ENCODE results near the gene CNEP1R1. TPM values are rescaled to one million over a fixed set of nuclear protein-coding genes. Genes with fewer than 3 reads are reported as not detected.
"Not testable (repeated sequence)": the region's sequence is repeated elsewhere in the genome, so short reads cannot be mapped to it uniquely, and the experiment has no call there.

CNEP1R1 gene
- total RNA-seq, 4 donors from 2014 or later: 11.2 to 18.7 (median 14.2) TPM

DNA sequence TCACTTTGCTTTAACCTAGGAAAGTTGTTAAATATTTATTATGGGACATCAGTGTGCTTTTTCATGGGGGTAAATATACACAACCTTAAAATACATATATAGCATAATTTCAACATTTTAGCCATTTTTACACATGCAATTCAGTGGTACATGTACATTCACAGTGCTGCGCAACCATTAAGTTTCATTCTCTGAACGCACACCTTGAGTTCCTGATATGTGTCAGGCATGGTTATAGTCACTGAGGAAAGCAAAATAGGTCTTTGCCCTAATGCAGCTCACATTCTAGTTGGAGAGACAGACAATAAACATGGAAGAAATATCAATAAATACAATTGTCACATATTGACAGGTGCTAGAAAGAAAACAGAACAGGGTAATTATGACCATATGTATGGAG, 12.8 kb upstream of the CNEP1R1 start:
- no peaks in the 10 kb centered on the region for H3K9me3 ChIP-seq
- H3K4me3 ChIP-seq: no peak overlapping the region
- H3K36me3 ChIP-seq: no peaks in the 10 kb centered on the region
- H3K27me3 ChIP-seq: no peaks in the 10 kb centered on the region
- H3K27ac ChIP-seq (replicated peaks in 1 of 4): no peak overlapping the region
- TF ChIP-seq, protein P1, sequence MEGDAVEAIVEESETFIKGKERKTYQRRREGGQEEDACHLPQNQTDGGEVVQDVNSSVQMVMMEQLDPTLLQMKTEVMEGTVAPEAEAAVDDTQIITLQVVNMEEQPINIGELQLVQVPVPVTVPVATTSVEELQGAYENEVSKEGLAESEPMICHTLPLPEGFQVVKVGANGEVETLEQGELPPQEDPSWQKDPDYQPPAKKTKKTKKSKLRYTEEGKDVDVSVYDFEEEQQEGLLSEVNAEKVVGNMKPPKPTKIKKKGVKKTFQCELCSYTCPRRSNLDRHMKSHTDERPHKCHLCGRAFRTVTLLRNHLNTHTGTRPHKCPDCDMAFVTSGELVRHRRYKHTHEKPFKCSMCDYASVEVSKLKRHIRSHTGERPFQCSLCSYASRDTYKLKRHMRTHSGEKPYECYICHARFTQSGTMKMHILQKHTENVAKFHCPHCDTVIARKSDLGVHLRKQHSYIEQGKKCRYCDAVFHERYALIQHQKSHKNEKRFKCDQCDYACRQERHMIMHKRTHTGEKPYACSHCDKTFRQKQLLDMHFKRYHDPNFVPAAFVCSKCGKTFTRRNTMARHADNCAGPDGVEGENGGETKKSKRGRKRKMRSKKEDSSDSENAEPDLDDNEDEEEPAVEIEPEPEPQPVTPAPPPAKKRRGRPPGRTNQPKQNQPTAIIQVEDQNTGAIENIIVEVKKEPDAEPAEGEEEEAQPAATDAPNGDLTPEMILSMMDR (IDR thresholded peaks at IDR 0.05): no peak
- TF ChIP-seq POLR2AphosphoS5 (IDR thresholded peaks at IDR 0.05) (no peak), EP300 (IDR thresholded peaks at IDR 0.05) (no peak)
- no peaks in the 10 kb centered on the region for H3K4me1 ChIP-seq
- intact Hi-C loops (cut with DNase I): no loop called here
- no peak for DNase-seq (ENCODE audit: extremely low spot score)
- WGBS: 90% methylated on average over 2 of the region's 2 CpGs

DNA sequence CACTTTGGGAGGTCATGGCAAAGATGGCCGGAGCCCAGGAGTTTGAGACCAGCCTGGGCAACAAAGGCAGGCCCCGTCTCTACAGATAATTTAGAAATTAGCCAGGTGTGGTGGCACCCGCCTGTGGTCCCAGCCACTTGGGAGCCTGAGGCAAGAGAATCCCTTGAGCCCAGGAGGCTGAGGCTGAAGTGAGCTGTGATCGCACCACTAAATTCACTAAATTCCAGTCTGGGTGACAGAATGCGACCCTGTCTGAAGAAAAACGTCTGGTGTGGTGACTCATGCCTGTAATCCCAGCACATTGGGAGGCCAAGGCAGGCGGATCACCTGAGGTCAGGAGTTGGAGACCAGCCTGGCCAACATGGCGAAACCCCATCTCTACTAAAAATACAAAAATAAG, 10.8 kb upstream of the CNEP1R1 start:
- H3K27ac ChIP-seq (replicated peaks in 1 of 4); H3K27me3 ChIP-seq; H3K4me1 ChIP-seq; H3K9me3 ChIP-seq; intact Hi-C loops (cut with DNase I); DNase-seq (ENCODE audit: extremely low spot score); H3K4me3 ChIP-seq; H3K36me3 ChIP-seq: not testable (repeated sequence)
- WGBS: 43% methylated on average over 4 of the region's 8 CpGs

DNA sequence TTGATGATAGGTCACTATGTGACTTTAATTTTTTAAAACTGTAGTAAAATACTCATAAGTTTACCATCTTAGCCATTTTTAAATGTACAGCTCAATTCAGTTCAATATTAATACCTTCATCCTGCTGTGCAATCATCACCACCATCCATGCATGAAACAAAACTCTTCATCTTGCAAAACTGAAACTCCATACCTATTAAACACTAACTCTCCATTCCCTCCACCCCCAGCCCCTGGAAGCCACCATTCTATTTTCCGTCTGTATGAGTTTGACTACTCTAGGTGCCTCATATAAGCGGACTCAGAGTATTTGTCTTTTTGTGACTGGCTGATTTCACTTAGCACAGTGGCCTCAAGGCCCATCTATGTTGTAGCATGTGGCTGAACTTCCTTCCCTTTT, 9.4 kb upstream of the CNEP1R1 start:
- no peak for DNase-seq (ENCODE audit: extremely low spot score)
- no peak overlapping the region for H3K4me3 ChIP-seq
- H3K36me3 ChIP-seq: no peaks in the 10 kb centered on the region
- no peaks in the 10 kb centered on the region for H3K27me3 ChIP-seq
- WGBS: 100% methylated on average over 2 of the region's 2 CpGs
- no peaks in the 10 kb centered on the region for H3K4me1 ChIP-seq
- intact Hi-C loops (cut with DNase I): no loop called here
- no peaks in the 10 kb centered on the region for H3K9me3 ChIP-seq
- no peak for TF ChIP-seq POLR2A (IDR thresholded peaks at IDR 0.05; ENCODE audit: low read depth)
- H3K27ac ChIP-seq (replicated peaks in 1 of 4): no peak overlapping the region

DNA sequence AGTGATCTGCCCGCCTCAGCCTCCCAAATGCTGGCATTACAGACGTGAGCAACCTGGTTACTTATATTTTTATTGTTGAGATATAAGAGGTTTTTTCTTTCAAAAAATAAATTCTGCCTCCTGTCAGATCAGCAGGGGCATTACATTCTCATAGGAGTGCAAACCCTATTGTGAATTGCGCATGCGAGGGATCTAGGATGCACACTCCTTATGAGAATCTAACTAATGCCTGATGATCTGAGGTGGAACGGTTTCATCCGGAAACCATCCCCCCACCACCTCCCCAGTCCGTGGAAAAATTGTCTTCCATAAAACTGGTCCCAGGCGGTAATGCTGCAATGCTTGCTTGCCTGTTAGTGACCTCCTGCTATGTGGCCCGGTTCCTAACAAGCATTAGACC, 7.5 kb upstream of the CNEP1R1 start:
- WGBS: 88% methylated on average over 9 of the region's 9 CpGs
- no peak for DNase-seq (ENCODE audit: extremely low spot score)
- Histone ChIP-seq H3K27me3 (no peaks in the 10 kb centered on the region), H3K36me3 (no peaks in the 10 kb centered on the region), H3K4me3 (no peak overlapping the region), H3K27ac (replicated peaks in 1 of 4) (no peak overlapping the region), H3K4me1 (no peaks in the 10 kb centered on the region), H3K9me3 (no peaks in the 10 kb centered on the region)
- intact Hi-C loops (cut with DNase I): no loop called here
- TF ChIP-seq, protein P1 (IDR thresholded peaks at IDR 0.05): no peak
- no peak for TF ChIP-seq POLR2A (IDR thresholded peaks at IDR 0.05; ENCODE audit: low read depth)
- no peak for TF ChIP-seq POLR2AphosphoS5 (IDR thresholded peaks at IDR 0.05)
- no peak for TF ChIP-seq EP300 (IDR thresholded peaks at IDR 0.05)

DNA sequence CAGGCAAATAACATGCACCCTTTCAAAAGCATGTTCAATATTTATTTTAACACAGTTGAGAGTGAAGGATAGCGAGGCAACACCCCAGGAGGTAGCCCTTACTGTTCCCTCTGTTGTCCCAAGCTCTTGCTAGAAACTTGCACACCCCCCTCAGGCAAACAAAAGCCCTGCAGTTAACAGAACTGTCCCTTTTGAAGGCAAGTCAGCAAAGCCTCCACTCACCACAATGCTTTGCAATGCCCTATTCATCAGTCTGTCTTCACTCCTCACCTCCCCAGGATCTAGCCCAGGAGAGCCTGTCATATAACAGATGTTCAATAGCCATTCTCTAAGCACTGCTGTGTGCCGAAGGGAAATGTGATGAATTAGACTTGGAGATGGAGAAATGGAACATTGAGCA, 3.5 kb upstream of the CNEP1R1 start:
- WGBS: 45% methylated on average over 2 of the region's 2 CpGs
- peaks cover 8 to 16% (median 14%) of the 10 kb centered on the region in 4 donors for H3K4me1 ChIP-seq
- no peak overlapping the region for H3K27ac ChIP-seq (replicated peaks in 1 of 4)
- DNase-seq (ENCODE audit: extremely low spot score): no peak
- no peaks in the 10 kb centered on the region for H3K36me3 ChIP-seq
- intact Hi-C loops (cut with DNase I): loop anchor here (10.0 kb wide), 2 partner anchors 333 to 773 kb away; no protein-coding TSS in a partner anchor
- H3K4me3 ChIP-seq: no peak overlapping the region
- TF ChIP-seq, protein P1 (IDR thresholded peaks at IDR 0.05): no peak
- no peak for TF ChIP-seq POLR2A (IDR thresholded peaks at IDR 0.05; ENCODE audit: low read depth)
- no peak for TF ChIP-seq EP300 (IDR thresholded peaks at IDR 0.05)
- no peak for TF ChIP-seq POLR2AphosphoS5 (IDR thresholded peaks at IDR 0.05)
- no peaks in the 10 kb centered on the region for H3K27me3 ChIP-seq
- no peaks in the 10 kb centered on the region for H3K9me3 ChIP-seq

DNA sequence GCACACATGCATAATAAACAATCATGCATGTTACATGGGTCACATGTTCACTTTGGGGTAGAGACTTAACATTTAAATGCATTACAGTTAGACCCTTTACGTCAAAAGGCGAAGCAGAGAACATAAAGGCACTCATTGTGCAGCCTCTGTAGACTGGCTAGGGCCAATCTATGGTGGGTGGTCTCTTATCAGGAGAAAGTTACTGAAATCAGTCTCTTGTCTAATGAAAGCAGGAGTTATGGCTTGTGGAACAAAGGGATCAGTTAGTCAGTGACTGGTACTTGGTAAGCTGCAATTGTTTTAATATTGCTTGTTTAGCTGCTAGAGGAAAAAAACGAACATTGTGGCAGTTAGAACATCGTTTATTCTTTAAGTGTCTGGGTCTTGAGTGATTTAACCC, 1.4 kb upstream of the CNEP1R1 start:
- DNase-seq (ENCODE audit: extremely low spot score): no peak
- Histone ChIP-seq H3K27me3 (no peaks in the 10 kb centered on the region), H3K36me3 (peaks cover 0 to 3% (median 0%) of the 10 kb centered on the region in 4 donors), H3K9me3 (no peaks in the 10 kb centered on the region), H3K4me1 (peaks cover 23 to 35% (median 30%) of the 10 kb centered on the region in 4 donors), H3K27ac (replicated peaks in 1 of 4) (no peak overlapping the region), H3K4me3 (no peak overlapping the region)
- 45% methylated on average over 4 of the region's 4 CpGs for WGBS
- TF ChIP-seq, protein P1 (IDR thresholded peaks at IDR 0.05): no peak
- TF ChIP-seq EP300 (IDR thresholded peaks at IDR 0.05) (no peak), POLR2A (IDR thresholded peaks at IDR 0.05; ENCODE audit: low read depth) (no peak)
- intact Hi-C loops (cut with DNase I): loop anchor here (2.0 to 10.0 kb wide), 4 partner anchors 43 to 771 kb away; no protein-coding TSS in a partner anchor

Data from esophagus muscularis mucosa (tissue), 4 donors.